DND-41 (cell line): Measurements from ENCODE around the gene STMN1.

Experiments used
- ATAC-seq: fragments of 200-7000 bp; cut with Tn5 transposase; 3 replicates; pipeline ENCODE4 v1.9.1; 2021; ENCODE audit warnings: low read depth; ENCODE audit not compliant: insufficient read depth
- DNase-seq: peaks from one replicate; pipeline ENCODE4 v3.0.0-alpha.2; 2020
- H2AFZ ChIP-seq: 2 replicates; pipeline ENCODE4 v1.6.0; 2012; ENCODE audit warnings: low read depth, low read length
- H3K27ac ChIP-seq: 2 replicates; pipeline ENCODE4 v1.5.1; 2012; ENCODE audit warnings: low read length, inconsistent platforms
- H3K27me3 ChIP-seq: fragments of 200-600 bp; sonication (generic); 2 replicates; pipeline ENCODE4 v1.6.0; 2012; ENCODE audit warnings: low read length, mild to moderate bottlenecking, inconsistent platforms; ENCODE audit not compliant: insufficient read depth, poor library complexity
- H3K36me3 ChIP-seq: 2 replicates; pipeline ENCODE4 v1.5.1; 2012; ENCODE audit warnings: low read length, inconsistent platforms; ENCODE audit not compliant: insufficient read depth
- H3K4me1 ChIP-seq: 2 replicates; pipeline ENCODE4 v1.5.1; 2012; ENCODE audit warnings: mild to moderate bottlenecking, low read length; ENCODE audit not compliant: insufficient read depth
- H3K4me2 ChIP-seq: 2 replicates; pipeline ENCODE4 v1.6.0; 2012; ENCODE audit warnings: mild to moderate bottlenecking, moderate library complexity, low read length, inconsistent platforms; ENCODE audit not compliant: insufficient read depth
- H3K4me3 ChIP-seq, 2 experiments: fragments of 200-600 bp in 1 of 2; shearing (Covaris generic) in 1 of 2; 2 replicates each; pipeline ENCODE4 v1.5.1; 2012 to 2016; ENCODE audit warnings: inconsistent platforms in 2 of 2, low read length in 2 of 2, mild to moderate bottlenecking in 2 of 2, low read depth in 1 of 2, moderate library complexity in 1 of 2
- H3K79me2 ChIP-seq: 2 replicates; pipeline ENCODE4 v1.6.0; 2012; ENCODE audit warnings: low read length, inconsistent platforms; ENCODE audit not compliant: insufficient read depth
- H3K9ac ChIP-seq: 2 replicates; pipeline ENCODE4 v1.6.0; 2012; ENCODE audit warnings: low read depth, mild to moderate bottlenecking, inconsistent platforms, low read length, moderate library complexity
- H3K9me3 ChIP-seq: 2 replicates; pipeline ENCODE4 v1.5.1; 2012; ENCODE audit warnings: low read length, moderate library complexity, mild to moderate bottlenecking, inconsistent platforms; ENCODE audit not compliant: insufficient read depth, severe bottlenecking
- H4K20me1 ChIP-seq: 2 replicates; pipeline ENCODE4 v1.6.0; 2012; ENCODE audit warnings: low read length; ENCODE audit not compliant: insufficient read depth
- EZH2 ChIP-seq: IDR thresholded peaks from 3 replicates; pipeline ENCODE4 v1.6.1; 2012; ENCODE audit warnings: borderline replicate concordance, low read depth, mild to moderate bottlenecking, moderate library complexity, low read length, inconsistent platforms; ENCODE audit not compliant: severe bottlenecking
- TF ChIP-seq, protein P1 (sequence below): IDR thresholded peaks from 2 replicates; pipeline ENCODE4 v1.5.1; 2012; ENCODE audit warnings: borderline replicate concordance, low read length, moderate library complexity, mild to moderate bottlenecking; ENCODE audit not compliant: poor library complexity, severe bottlenecking; ENCODE audit errors: extremely low read depth

The STMN1 gene

DNA sequence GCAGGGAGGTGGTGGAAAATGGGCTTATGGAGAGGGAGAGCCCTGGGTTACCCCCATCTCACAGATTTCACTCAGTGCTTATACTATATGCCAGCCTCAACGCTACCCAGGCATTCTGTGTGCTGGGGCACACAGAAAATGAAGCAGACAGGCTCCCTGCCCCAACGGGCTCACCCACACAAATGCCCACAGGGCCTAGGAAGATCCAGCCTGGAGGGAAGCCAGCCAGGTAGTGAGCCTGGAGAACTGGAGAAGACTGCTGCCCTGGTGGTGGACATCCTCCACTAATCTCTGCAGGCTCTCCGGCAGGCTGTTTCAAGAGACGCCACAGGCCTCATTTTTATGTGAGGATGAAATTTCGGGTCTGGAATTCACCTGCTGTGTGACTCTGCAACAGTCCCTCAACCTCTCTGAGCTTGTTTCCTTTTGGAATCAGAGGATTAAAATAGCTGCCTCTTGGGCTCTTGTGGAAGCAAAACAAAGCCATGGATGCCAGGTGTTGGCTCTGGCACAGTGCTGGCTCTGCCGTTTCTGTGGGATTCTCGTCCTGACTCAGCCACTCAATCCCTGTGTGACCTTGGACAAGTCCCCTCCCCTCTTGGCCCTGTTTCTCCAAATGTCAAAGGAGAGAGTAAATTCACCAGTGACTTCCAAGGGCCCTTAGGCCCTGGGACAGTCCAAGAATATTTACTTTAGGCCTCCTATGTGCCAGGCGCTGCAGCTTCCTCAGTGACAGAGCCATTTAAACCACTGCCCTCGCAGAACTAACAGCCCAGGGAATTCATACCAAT, 34.3 kb downstream of the STMN1 start:
- H3K79me2 ChIP-seq: no peaks in the 10 kb centered on the region

DNA sequence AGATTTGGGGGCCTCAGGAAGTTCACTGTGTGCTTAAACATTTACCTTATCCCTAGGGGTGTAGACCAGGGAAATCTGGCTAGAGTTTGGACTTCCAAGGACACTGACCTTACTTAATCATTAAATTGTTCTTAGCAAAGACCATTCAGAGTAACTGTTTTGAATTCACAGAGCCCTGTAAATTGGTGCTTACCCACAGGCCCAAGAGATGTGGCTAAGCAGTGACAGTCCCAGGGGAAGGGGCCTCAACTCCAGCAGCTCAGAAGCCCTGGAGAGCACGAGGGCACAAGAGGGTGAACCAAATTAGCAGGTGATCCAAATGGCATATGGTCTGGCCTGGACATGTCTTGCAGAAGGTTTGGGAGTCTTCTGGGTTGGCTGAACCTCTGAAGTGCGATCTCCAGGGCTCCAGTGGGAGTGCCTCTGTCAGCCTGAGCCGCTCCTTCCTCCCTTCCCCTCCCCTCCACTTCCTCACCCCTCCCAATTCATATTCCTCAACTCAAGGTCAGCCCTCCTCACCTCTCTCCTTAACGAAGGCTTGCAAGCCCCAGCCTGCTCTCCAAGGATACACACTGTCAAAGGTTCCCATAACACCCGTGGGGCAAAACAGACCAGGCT, 35.0 kb downstream of the STMN1 start:
- H3K4me1 ChIP-seq: no peaks in the 10 kb centered on the region

More for the DNA sequence above, 34.3 kb downstream of the STMN1 start:
- H3K27me3 ChIP-seq: no peaks in the 10 kb centered on the region
- H3K4me3 ChIP-seq: no peak overlapping the region
- ATAC-seq (no peak), DNase-seq (no peak)
- no peaks in the 10 kb centered on the region for H3K36me3 ChIP-seq
- no peak overlapping the region for H3K27ac ChIP-seq
- H2AFZ ChIP-seq: no peak overlapping the region
- no peak for TF ChIP-seq EZH2
- TF ChIP-seq, protein P1, sequence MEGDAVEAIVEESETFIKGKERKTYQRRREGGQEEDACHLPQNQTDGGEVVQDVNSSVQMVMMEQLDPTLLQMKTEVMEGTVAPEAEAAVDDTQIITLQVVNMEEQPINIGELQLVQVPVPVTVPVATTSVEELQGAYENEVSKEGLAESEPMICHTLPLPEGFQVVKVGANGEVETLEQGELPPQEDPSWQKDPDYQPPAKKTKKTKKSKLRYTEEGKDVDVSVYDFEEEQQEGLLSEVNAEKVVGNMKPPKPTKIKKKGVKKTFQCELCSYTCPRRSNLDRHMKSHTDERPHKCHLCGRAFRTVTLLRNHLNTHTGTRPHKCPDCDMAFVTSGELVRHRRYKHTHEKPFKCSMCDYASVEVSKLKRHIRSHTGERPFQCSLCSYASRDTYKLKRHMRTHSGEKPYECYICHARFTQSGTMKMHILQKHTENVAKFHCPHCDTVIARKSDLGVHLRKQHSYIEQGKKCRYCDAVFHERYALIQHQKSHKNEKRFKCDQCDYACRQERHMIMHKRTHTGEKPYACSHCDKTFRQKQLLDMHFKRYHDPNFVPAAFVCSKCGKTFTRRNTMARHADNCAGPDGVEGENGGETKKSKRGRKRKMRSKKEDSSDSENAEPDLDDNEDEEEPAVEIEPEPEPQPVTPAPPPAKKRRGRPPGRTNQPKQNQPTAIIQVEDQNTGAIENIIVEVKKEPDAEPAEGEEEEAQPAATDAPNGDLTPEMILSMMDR: no peak
- H3K4me2 ChIP-seq: no peak overlapping the region
- H3K4me1 ChIP-seq: no peaks in the 10 kb centered on the region
- H4K20me1 ChIP-seq: no peaks in the 10 kb centered on the region
- H3K9ac ChIP-seq: no peak overlapping the region
- H3K9me3 ChIP-seq: no peaks in the 10 kb centered on the region

DNA sequence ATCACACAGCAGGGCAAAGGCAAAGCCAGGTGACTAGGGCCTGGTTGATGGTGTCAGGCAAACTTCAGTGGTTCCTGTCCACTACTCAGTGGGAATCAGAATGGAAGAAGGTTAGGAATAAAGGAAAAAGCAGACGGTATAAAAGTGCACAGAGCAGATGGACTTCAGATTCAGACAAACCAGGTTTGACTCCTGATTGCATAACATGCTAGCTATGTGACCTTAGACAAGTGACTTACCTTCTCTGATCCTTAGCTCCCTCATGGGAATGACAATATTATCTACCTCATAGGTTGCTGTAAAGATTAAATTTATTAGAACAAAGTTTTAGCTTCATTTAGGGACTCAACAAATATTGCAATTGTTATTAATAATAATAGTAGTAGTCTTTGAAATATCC, 35.6 kb downstream of the STMN1 start:
- DNase-seq: no peak
- Histone ChIP-seq H3K4me1 (no peaks in the 10 kb centered on the region), H3K4me2 (no peak overlapping the region), H3K4me3 (no peak overlapping the region), H3K9me3 (no peaks in the 10 kb centered on the region), H3K36me3 (no peaks in the 10 kb centered on the region), H4K20me1 (no peaks in the 10 kb centered on the region), H3K27me3 (no peaks in the 10 kb centered on the region), H2AFZ (no peak overlapping the region), H3K27ac (no peak overlapping the region), H3K79me2 (no peaks in the 10 kb centered on the region), H3K9ac (no peak overlapping the region)
- no peak for TF ChIP-seq EZH2
- TF ChIP-seq, protein P1: no peak
- ATAC-seq: no peak

More for the DNA sequence above, 35.0 kb downstream of the STMN1 start:
- TF ChIP-seq, protein P1: no peak
- Histone ChIP-seq H3K4me2 (no peak overlapping the region), H3K36me3 (no peaks in the 10 kb centered on the region), H4K20me1 (no peaks in the 10 kb centered on the region), H3K27me3 (no peaks in the 10 kb centered on the region), H3K27ac (no peak overlapping the region), H3K4me3 (no peak overlapping the region), H3K9ac (no peak overlapping the region), H3K79me2 (no peaks in the 10 kb centered on the region), H2AFZ (no peak overlapping the region), H3K9me3 (no peaks in the 10 kb centered on the region)
- ATAC-seq: no peak; the same call in 2 of the 3 replicates
- DNase-seq: no peak
